Thoracic aorta (tissue), 2 donors: Measurements from ENCODE around the gene SEBOX. TPM values are rescaled to one million over a fixed set of nuclear protein-coding genes. Genes with fewer than 3 reads are reported as not detected.

Experiments
- ATAC-seq: fragments of 150-250 bp; one replicate; pipeline ENCODE4 v1.8.0; 2017; ENCODE audit warnings: low read depth; ENCODE audit not compliant: insufficient number of reproducible peaks, low FRiP score
- DNase-seq: peaks from one replicate; pipeline ENCODE4 v3.0.0-alpha.2; 2020; ENCODE audit warnings: low spot score
- H3K27ac ChIP-seq, 2 donors: fragments of 200-600 bp; sonication (generic); 1 replicate in 1 of 2; 2 replicates in 1 of 2; pipeline ENCODE4 v1.5.1; 2016; ENCODE audit warnings: mild to moderate bottlenecking in 2 of 2, moderate library complexity in 2 of 2
- H3K27me3 ChIP-seq: fragments of 200-600 bp; sonication (generic); replicated peaks from 2 replicates; pipeline ENCODE4 v1.6.0; 2016; ENCODE audit warnings: mild to moderate bottlenecking; ENCODE audit not compliant: insufficient read depth
- H3K36me3 ChIP-seq: fragments of 200-600 bp; sonication (generic); one replicate; pipeline ENCODE4 v1.5.1; 2016
- H3K4me1 ChIP-seq, 2 donors: fragments of 200-600 bp; sonication (generic); 1 replicate in 1 of 2; 2 replicates in 1 of 2; pipeline versions ENCODE4 v1.5.1 to v1.6.0; 2016; ENCODE audit warnings: low read depth in 2 of 2, mild to moderate bottlenecking in 1 of 2; ENCODE audit not compliant: control insufficient read depth in 1 of 2
- H3K4me3 ChIP-seq: fragments of 200-600 bp; sonication (generic); 2 replicates; pipeline ENCODE4 v1.5.1; 2016; ENCODE audit warnings: mild to moderate bottlenecking
- H3K9me3 ChIP-seq: fragments of 200-600 bp; sonication (generic); 2 replicates; pipeline ENCODE4 v1.5.1; 2016
- CTCF ChIP-seq: fragments of 200-600 bp; sonication (generic); IDR thresholded peaks from one replicate; pipeline ENCODE4 v1.5.1; 2019; ENCODE audit warnings: antibody characterized with exemption
- total RNA-seq, 2 donors: library from RNA; depleted of rRNA; stranded (reverse); fragments of >200 nt; gene quantifications; one replicate each; pipeline versions ENCODE4 v1.1.0 to v1.2.3, GENCODE V29; 2016

The SEBOX gene
- total RNA-seq, 2 donors from 2014 or later = not detected

GRCh38 chr17:28404007-28404406 is 39.0 kb upstream of the SEBOX start:
- Histone ChIP-seq H3K9me3 (no peaks in the 10 kb centered on the region), H3K27ac (no peak overlapping the region), H3K27me3 (no peaks in the 10 kb centered on the region), H3K36me3 (peaks cover 8% of the 10 kb centered on the region), H3K4me1 (peaks cover 8 to 24% of the 10 kb centered on the region in 2 donors), H3K4me3 (no peak overlapping the region)
- DNase-seq (no peak), ATAC-seq (no peak)
- no peak for TF ChIP-seq CTCF

GRCh38 chr17:28402844-28403243 is 37.8 kb upstream of the SEBOX start:
- no peak overlapping the region for H3K4me3 ChIP-seq
- DNase-seq (no peak), ATAC-seq (no peak)
- H3K9me3 ChIP-seq = no peaks in the 10 kb centered on the region
- H3K4me1 ChIP-seq = peaks cover 8 to 24% of the 10 kb centered on the region in 2 donors
- peaks cover 8% of the 10 kb centered on the region for H3K36me3 ChIP-seq
- no peak overlapping the region for H3K27ac ChIP-seq
- H3K27me3 ChIP-seq = no peaks in the 10 kb centered on the region
- no peak for TF ChIP-seq CTCF

- ATAC-seq (no peak), DNase-seq (no peak)
Observed at GRCh38 chr17:28402224-28402630, 37.2 kb upstream of the SEBOX start.

GRCh38 chr17:28399808-28400207 is 34.8 kb upstream of the SEBOX start:
- Histone ChIP-seq H3K36me3 (peaks cover 19% of the 10 kb centered on the region), H3K27me3 (no peaks in the 10 kb centered on the region), H3K4me3 (no peak overlapping the region), H3K27ac (no peak overlapping the region), H3K9me3 (no peaks in the 10 kb centered on the region), H3K4me1 (peaks cover 3 to 11% of the 10 kb centered on the region in 2 donors)
- ATAC-seq (no peak), DNase-seq (no peak)
- no peak for TF ChIP-seq CTCF

More at GRCh38 chr17:28402224-28402630, 37.2 kb upstream of the SEBOX start:
- H3K4me1 ChIP-seq = peaks cover 8 to 24% of the 10 kb centered on the region in 2 donors
- H3K27ac ChIP-seq = no peak overlapping the region
- H3K27me3 ChIP-seq = no peaks in the 10 kb centered on the region
- H3K36me3 ChIP-seq = peaks cover 8% of the 10 kb centered on the region
- no peaks in the 10 kb centered on the region for H3K9me3 ChIP-seq
- no peak overlapping the region for H3K4me3 ChIP-seq
- no peak for TF ChIP-seq CTCF

- Histone ChIP-seq H3K27me3 (no peaks in the 10 kb centered on the region), H3K4me1 (no peaks in the 10 kb centered on the region), H3K27ac (no peak overlapping the region), H3K36me3 (peaks cover 26% of the 10 kb centered on the region), H3K4me3 (no peak overlapping the region), H3K9me3 (no peaks in the 10 kb centered on the region)
- ATAC-seq (no peak), DNase-seq (no peak)
- TF ChIP-seq CTCF = no peak
Observed at GRCh38 chr17:28398280-28398981, 33.4 kb upstream of the SEBOX start.
